ENCODE results near the gene CFAP97D2.

Gene CFAP97D2

GRCh38 chr13:114234266-114234644, 55.2 kb downstream of the CFAP97D2 start:
- Histone ChIP-seq H2AFZ (ENCODE audit: low read length) (peak overlapping the region; percentile 93), H3K4me1 (ENCODE audit: low read length) (peaks cover 4% of the 10 kb centered on the region; the same call in 1 of the 2 replicates), H3K27ac (ENCODE audit: low read length) (peak overlapping the region; percentile 87; the same call in 1 of the 2 replicates), H4K20me1 (ENCODE audit: insufficient read depth, low read length) (no peaks in the 10 kb centered on the region), H3K9me3 (replicated peaks; ENCODE audit: insufficient read depth, low read length) (no peaks in the 10 kb centered on the region), H3K9ac (ENCODE audit: low read length) (peak overlapping the region; percentile 97; the same call in 1 of the 2 replicates), H3F3A (ENCODE audit: insufficient read depth, low read length) (peaks cover 4% of the 10 kb centered on the region; the same call in 1 of the 2 replicates), H3K9me2 (replicated peaks; ENCODE audit: insufficient read depth, low read length) (no peaks in the 10 kb centered on the region), H3K36me3 (replicated peaks; ENCODE audit: insufficient read depth, low read length) (peaks cover 8% of the 10 kb centered on the region), H3K27me3 (replicated peaks; ENCODE audit: insufficient read depth, low read length) (no peaks in the 10 kb centered on the region), H3K4me3 (ENCODE audit: low read length) (peak overlapping the region; percentile 96; the same call in 1 of the 2 replicates), H3K79me2 (ENCODE audit: low read length) (peaks cover 40% of the 10 kb centered on the region), H3K4me2 (ENCODE audit: low read depth, low read length) (peak overlapping the region; percentile 83)
- TF ChIP-seq EZH2phosphoT487 (IDR thresholded peaks at IDR 0.05; ENCODE audit: low read length) (no peak), CTCF (IDR thresholded peaks at IDR 0.05; ENCODE audit: low read length) (no peak), EZH2 (optimal IDR thresholded peaks at IDR 0.05; ENCODE audit: low read depth, low read length) (no peak)
- no peak for DNase-seq

- peak; percentile 94 for DNase-seq
- H3K79me2 ChIP-seq (ENCODE audit: low read length) = peaks cover 46% of the 10 kb centered on the region
- H3K9me3 ChIP-seq (replicated peaks; ENCODE audit: insufficient read depth, low read length) = no peaks in the 10 kb centered on the region
- peak within 1 kb of the TSS; percentile 96 for H3K4me3 ChIP-seq (ENCODE audit: low read length)
- no peaks in the 10 kb centered on the region for H3K9me2 ChIP-seq (replicated peaks; ENCODE audit: insufficient read depth, low read length)
- H3K36me3 ChIP-seq (replicated peaks; ENCODE audit: insufficient read depth, low read length) = peaks cover 12% of the 10 kb centered on the region
- peak within 1 kb of the TSS; percentile 87 for H3K27ac ChIP-seq (ENCODE audit: low read length)
- H3K27me3 ChIP-seq (replicated peaks; ENCODE audit: insufficient read depth, low read length) = no peaks in the 10 kb centered on the region
- H3K4me1 ChIP-seq (ENCODE audit: low read length) = peaks cover 4% of the 10 kb centered on the region; the same call in 1 of the 2 replicates
- TF ChIP-seq EZH2 (optimal IDR thresholded peaks at IDR 0.05; ENCODE audit: low read depth, low read length) (no peak), EZH2phosphoT487 (IDR thresholded peaks at IDR 0.05; ENCODE audit: low read length) (no peak), CTCF (IDR thresholded peaks at IDR 0.05; ENCODE audit: low read length) (no peak)
- H3F3A ChIP-seq (ENCODE audit: insufficient read depth, low read length) = peaks cover 4% of the 10 kb centered on the region; the same call in 1 of the 2 replicates
- no peaks in the 10 kb centered on the region for H4K20me1 ChIP-seq (ENCODE audit: insufficient read depth, low read length)
- H3K4me2 ChIP-seq (ENCODE audit: low read depth, low read length) = peak within 1 kb of the TSS; percentile 97
- peak within 1 kb of the TSS; percentile 97 for H3K9ac ChIP-seq (ENCODE audit: low read length)
- peak within 1 kb of the TSS; percentile 93 for H2AFZ ChIP-seq (ENCODE audit: low read length)
Observed at GRCh38 chr13:114234645-114235421, 55.8 kb downstream of the CFAP97D2 start, which contains the start of gene CDC16. TSS of gene CDC16 (plus strand) at chr13:114234897. CDS start at chr13:114235085, 188 bp downstream.

GRCh38 chr13:114235697-114236096, 56.6 kb downstream of the CFAP97D2 start:
- no peak for DNase-seq
- Histone ChIP-seq H3K79me2 (ENCODE audit: low read length) (peaks cover 47% of the 10 kb centered on the region), H3K9me2 (replicated peaks; ENCODE audit: insufficient read depth, low read length) (no peaks in the 10 kb centered on the region), H3K27ac (ENCODE audit: low read length) (peak overlapping the region; percentile 87; the same call in 1 of the 2 replicates), H3K36me3 (replicated peaks; ENCODE audit: insufficient read depth, low read length) (peaks cover 12% of the 10 kb centered on the region), H3K27me3 (replicated peaks; ENCODE audit: insufficient read depth, low read length) (no peaks in the 10 kb centered on the region), H3K4me2 (ENCODE audit: low read depth, low read length) (peak overlapping the region; percentile 97), H3K4me3 (ENCODE audit: low read length) (peak overlapping the region; percentile 96), H3K9ac (ENCODE audit: low read length) (peak overlapping the region; percentile 97), H2AFZ (ENCODE audit: low read length) (no peak overlapping the region), H4K20me1 (ENCODE audit: insufficient read depth, low read length) (no peaks in the 10 kb centered on the region), H3K9me3 (replicated peaks; ENCODE audit: insufficient read depth, low read length) (no peaks in the 10 kb centered on the region), H3F3A (ENCODE audit: insufficient read depth, low read length) (peaks cover 4% of the 10 kb centered on the region; the same call in 1 of the 2 replicates), H3K4me1 (ENCODE audit: low read length) (peaks cover 4% of the 10 kb centered on the region; the same call in 1 of the 2 replicates)
- no peak for TF ChIP-seq EZH2 (optimal IDR thresholded peaks at IDR 0.05; ENCODE audit: low read depth, low read length)
- no peak for TF ChIP-seq CTCF (IDR thresholded peaks at IDR 0.05; ENCODE audit: low read length)
- TF ChIP-seq EZH2phosphoT487 (IDR thresholded peaks at IDR 0.05; ENCODE audit: low read length) = no peak
